ENCODE data around the gene KDELR1. TPM values are rescaled to one million over a fixed set of nuclear protein-coding genes. Genes with fewer than 3 reads are reported as not detected.

Gene KDELR1
- total RNA-seq, 1 experiment from 2014 or later: 198 TPM

- Mint-ChIP-seq H3K27ac (peak overlapping the region; percentile 94 to 97 (median 97); a peak in 5 of 7 replicates), H3K4me1 (peaks cover 2 to 10% of the 10 kb centered on the region in 2 experiments; a peak in 2 of 4 replicates), H3K36me3 (ENCODE audit: insufficient read depth in 1 of 3, low read depth in 3 of 3) (peaks cover 2 to 20% (median 11%) of the 10 kb centered on the region in 3 experiments; a peak in 6 of 7 replicates), H3K9me3 (no peaks in the 10 kb centered on the region), H3K27me3 (ENCODE audit: low read depth) (peaks cover 3% of the 10 kb centered on the region), H3K4me3 (peak overlapping the region; percentile 77 to 85)
- Histone ChIP-seq H3K23me2 (ENCODE audit: insufficient read length, low read depth, low read length, poor library complexity, severe bottlenecking) (peaks cover 5% of the 10 kb centered on the region), H3K56ac (ENCODE audit: insufficient read length, low read depth, low read length) (no peak overlapping the region), H3K27me3 (ENCODE audit: insufficient read depth, low read length) (no peaks in the 10 kb centered on the region; the same call in 1 of the 2 replicates), H3K9ac (ENCODE audit: extremely low read depth, insufficient read length, low read length) (peak overlapping the region; percentile 79), H3T11ph (ENCODE audit: low read length) (no peak overlapping the region), H3K18ac (ENCODE audit: insufficient read length, low read depth, low read length) (peak overlapping the region; percentile 65), H3K9me3 (ENCODE audit: control insufficient read depth, low read depth, low read length) (no peaks in the 10 kb centered on the region), H3K4me1 (ENCODE audit: insufficient read depth, low read length) (no peaks in the 10 kb centered on the region; the same call in 1 of the 2 replicates), H3K79me2 (ENCODE audit: insufficient read depth, low read length) (no peaks in the 10 kb centered on the region), H2BK15ac (ENCODE audit: low read depth, low read length) (no peak overlapping the region), H2BK5ac (ENCODE audit: insufficient read length, low read length) (no peak overlapping the region), H4K91ac (ENCODE audit: insufficient read length, low read depth, low read length) (no peak overlapping the region), H3K23ac (ENCODE audit: insufficient read length, low read depth, low read length) (no peak overlapping the region), H2AK5ac (ENCODE audit: insufficient read length, low read length) (no peak overlapping the region), H3K4me2 (ENCODE audit: insufficient read depth, insufficient read length, low read length) (peak overlapping the region; percentile 82), H3K79me1 (ENCODE audit: insufficient read depth, low read depth, low read length, poor library complexity, severe bottlenecking) (no peaks in the 10 kb centered on the region), H3K14ac (ENCODE audit: insufficient read depth, low read length) (peak overlapping the region; percentile 65; the same call in 1 of the 2 replicates), H2BK120ac (ENCODE audit: low read depth, low read length, poor library complexity, severe bottlenecking) (no peak overlapping the region), H4K20me1 (ENCODE audit: control insufficient read depth, insufficient read depth, insufficient read length) (no peaks in the 10 kb centered on the region), H2BK20ac (ENCODE audit: low read depth, low read length, poor library complexity, severe bottlenecking) (no peak overlapping the region), H2AFZ (ENCODE audit: low read length) (no peak overlapping the region), H3K27ac (ENCODE audit: insufficient read length, low read depth, low read length) (no peak overlapping the region), H2BK12ac (ENCODE audit: insufficient read length, low read depth, low read length) (no peak overlapping the region), H3K4ac (ENCODE audit: low read depth, low read length) (no peak overlapping the region), H4K8ac (replicated peaks; ENCODE audit: insufficient read length, low read depth, low read length) (no peak overlapping the region), H4K5ac (ENCODE audit: insufficient read length, low read depth, low read length) (no peak overlapping the region)
- TF ChIP-seq, protein P1, sequence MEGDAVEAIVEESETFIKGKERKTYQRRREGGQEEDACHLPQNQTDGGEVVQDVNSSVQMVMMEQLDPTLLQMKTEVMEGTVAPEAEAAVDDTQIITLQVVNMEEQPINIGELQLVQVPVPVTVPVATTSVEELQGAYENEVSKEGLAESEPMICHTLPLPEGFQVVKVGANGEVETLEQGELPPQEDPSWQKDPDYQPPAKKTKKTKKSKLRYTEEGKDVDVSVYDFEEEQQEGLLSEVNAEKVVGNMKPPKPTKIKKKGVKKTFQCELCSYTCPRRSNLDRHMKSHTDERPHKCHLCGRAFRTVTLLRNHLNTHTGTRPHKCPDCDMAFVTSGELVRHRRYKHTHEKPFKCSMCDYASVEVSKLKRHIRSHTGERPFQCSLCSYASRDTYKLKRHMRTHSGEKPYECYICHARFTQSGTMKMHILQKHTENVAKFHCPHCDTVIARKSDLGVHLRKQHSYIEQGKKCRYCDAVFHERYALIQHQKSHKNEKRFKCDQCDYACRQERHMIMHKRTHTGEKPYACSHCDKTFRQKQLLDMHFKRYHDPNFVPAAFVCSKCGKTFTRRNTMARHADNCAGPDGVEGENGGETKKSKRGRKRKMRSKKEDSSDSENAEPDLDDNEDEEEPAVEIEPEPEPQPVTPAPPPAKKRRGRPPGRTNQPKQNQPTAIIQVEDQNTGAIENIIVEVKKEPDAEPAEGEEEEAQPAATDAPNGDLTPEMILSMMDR (conservative IDR thresholded peaks at IDR 0.05): no peak
- WGBS (ENCODE audit: extremely low coverage, insufficient read length, low lambda C conversion rate): no CpG with 5 or more reads among the region's 26 CpGs
- peak; percentile 98 for DNase-seq
Measured at GRCh38 chr19:48362716-48363499, 28.4 kb downstream of the KDELR1 start.
